HG03196 (cell line): ENCODE results near the gene UNC5CL.
"Not testable (repeated sequence)": the region's sequence is repeated elsewhere in the genome, so short reads cannot be mapped to it uniquely, and the experiment has no call there.

Source experiments
- ATAC-seq: cut with Tn5 transposase; IDR thresholded peaks from one replicate; pipeline ENCODE4 v1.9.1; 2021; ENCODE audit not compliant: unreplicated experiment

Gene UNC5CL

DNA sequence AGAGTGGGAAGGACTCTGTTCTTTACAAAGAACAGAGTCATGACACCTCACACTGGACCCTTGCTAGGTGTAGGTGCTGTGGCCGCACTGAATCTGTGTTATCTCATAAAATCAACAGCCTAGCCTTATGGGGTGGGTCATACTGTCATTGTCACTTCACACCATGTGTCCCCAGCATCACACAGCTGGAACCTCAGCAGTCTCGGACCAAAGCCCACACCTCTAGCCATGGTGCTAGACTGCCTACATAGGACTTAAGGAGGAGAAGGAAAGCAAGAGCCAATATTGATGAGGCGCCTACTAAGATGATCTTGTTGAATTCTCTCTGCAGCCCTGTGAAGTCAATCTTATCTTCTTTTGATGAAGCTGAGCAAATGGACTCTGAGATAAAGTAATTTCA lies 31.0 kb downstream of the UNC5CL start:
- ATAC-seq = no peak

DNA sequence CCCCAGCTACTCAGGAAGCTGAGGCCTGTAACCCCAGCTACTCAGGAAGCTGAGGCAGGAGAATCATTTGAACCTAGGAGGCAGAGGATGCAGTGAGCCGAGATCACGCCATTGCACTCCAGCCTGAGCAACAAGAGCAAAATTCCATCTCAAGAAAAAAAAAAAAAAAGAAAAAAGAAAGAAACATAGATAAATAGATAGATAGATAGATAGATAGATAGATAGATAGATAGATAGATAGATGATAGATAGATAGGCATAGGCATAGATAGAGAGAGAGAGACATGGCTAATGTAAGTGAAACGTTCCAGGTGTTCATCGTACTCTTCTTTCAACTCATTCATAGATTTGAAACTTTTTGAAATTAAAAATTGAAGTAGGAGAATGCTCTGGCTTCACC lies 32.0 kb downstream of the UNC5CL start:
- ATAC-seq = not testable (repeated sequence)

DNA sequence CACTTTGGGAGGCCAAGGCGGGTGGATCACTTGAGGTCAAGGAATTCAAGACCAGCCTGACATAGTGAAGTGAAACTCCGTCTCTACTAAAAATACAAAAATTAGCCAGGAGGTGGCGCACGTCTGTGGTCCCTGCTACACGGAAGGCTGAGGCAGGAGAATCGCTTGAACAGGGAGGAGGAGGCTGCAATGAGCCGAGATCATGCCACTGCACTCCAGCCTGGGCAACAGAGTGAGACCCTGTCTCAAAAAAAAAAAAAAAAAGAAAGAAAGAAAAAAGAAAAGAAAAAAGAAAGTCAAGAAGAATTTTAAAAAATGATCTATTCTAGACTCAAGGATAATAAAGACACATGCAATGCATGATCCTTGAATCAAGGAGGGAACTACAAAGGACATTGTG lies 32.8 kb downstream of the UNC5CL start:
- ATAC-seq = not testable (repeated sequence)

DNA sequence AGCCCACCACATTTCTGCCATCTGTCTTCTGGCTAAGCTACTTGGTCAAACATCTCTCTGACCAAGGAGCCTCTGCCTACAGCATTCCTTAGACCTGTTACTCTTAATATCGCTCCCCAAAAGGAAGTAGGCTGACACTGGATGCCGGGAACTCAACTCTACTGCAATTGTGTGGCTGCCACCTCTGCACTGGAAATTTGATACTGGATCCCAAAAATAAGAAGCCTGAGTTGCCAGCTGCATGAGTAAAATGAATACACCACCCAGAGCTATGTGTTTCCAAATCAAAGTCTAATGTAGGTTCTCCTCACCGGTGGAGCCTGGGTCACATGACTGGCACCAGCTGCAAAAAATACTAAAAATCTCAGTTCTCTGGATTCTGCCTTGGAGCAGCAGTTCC lies 36.9 kb downstream of the UNC5CL start:
- no peak for ATAC-seq

DNA sequence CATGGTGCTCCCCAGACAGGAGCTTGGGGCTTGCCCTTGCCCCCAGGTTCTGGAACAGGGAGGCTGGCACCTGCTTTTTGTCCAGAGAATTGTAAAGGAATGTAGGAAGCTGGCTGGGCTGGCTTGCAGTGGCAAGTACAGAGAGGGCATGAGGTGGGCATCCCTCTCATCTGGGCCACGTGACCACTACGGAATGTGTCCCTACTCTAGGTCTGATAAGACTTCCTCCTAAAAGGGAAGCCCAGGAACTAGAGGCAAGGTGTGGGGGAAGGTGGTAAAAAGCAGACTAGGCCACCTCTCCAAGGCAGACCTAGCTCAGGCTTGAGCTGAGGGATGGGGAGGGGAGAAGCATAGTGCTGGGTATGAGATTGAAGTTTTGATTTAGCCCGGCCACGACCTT lies 38.8 kb downstream of the UNC5CL start:
- ATAC-seq = no peak

DNA sequence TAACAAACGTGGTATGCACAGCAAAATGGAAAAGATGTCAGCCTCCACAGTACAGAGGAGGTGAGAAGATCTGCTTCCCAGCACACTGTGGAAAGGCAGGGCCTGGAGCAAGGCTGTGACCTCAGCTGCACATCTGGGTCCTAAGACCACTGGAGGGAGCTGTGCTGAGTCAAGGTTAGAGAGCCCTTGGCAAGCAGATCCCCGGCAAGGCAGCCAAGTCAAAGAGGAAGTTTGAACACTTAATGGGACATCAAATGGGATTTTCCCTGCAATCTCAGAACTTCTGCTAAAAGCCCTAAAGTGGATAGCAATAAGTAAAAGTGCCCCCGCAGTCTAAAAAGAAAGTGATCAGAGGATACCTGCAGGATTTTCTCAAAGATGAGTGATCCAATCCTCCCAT lies 39.5 kb downstream of the UNC5CL start:
- ATAC-seq = no peak

DNA sequence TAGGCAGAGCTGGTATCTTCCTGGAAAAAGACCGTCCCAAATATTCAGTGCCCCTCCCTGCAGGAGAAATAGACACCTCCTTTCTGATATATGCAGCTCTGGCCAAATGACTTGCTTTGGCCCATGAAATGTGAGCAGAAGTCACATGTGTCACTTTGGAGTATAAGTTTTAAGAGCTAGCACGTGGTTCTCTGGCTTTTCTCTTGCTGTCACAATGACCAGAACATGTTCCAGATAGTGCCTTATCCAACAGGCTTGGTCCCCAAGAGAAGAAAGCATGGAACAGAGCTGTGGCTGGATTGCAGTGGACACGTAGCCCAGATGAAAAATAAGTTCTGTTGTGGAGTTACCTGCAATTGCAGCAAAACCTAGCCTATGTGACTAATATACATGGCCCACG lies 40.4 kb downstream of the UNC5CL start:
- no peak for ATAC-seq

DNA sequence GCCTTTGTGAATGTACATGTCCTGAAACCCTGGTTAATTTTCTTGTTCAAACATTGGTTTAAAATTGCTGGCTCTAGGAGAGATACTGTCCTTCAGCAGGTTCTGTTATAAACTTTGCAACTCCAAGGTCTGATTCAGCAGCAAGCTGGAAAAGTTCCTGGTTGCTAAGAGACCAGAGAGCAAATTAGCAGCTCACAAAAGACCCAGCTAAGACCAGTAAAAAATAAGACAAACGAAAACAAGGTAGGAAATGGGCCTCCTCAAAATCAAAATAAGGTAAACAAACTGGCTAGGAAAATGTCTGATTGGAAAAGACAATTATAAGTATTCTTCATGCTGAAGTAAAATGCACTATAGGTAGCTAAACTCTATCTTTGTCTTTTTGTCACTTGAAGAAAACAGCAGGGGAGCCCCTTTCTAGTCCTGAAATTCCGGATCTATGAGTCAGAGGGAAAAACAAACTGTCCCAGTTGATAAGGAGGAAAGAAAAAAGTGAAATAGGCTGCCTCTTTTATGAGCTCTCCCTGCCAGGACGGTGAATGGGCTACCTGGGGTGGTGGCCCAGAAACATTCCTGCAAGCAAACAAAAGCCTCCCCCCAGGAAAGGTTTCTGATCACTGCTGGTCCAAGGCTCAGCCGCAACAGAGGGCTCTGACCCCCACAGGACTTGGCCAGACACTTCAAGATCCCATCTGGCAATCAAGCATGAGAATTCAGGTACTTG lies 41.6 kb downstream of the UNC5CL start:
- no peak for ATAC-seq

DNA sequence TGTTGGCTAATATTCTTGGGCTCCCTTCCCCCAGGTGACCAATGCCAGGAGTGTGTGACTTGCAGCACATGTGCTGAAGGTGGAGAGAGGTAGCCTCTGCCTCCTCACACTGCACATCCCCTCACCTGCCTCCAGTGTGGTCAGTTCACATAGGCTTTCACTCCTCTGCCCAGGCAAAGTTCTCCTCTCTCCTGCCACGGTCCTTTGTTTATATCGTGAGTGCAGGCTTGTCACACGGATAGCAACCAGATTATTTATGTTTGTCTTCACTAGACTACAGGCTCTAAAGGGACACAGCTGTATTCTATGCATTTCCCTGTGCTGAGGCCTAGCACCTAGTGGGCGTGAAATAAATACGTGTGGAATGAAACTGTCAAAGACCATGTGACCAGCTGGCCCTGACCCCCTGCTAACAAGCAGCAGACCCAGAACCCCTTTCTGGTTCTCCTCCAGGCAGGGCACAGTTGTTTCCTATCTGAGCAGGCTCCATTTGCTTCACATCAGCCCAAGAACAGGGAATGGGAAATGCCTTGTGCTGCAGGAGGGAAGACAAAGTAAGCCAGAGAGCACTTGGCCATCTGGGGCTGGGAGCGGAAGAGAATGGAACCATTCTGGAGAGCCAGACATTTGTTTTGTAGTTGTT lies 42.3 kb downstream of the UNC5CL start:
- no peak for ATAC-seq

DNA sequence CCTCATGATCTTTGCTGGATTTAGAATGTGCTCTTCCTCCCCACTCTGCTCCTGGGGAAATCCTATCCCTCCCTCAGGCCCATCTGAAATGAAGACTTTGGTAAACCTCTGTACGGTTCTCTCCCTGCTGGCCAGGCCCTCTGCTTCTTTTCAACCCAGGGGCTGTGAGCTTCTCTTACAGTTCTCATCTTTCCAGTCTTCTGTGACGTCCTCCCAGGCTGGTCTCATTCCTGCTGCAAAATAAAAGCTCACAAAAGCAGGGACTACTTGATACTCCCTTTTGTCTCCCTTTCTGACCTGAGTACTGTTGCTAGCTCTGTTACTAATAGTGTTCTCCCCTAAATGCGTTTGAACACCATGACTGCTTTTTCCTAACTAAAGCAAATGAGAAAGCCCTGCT lies 46.3 kb downstream of the UNC5CL start:
- no peak for ATAC-seq

DNA sequence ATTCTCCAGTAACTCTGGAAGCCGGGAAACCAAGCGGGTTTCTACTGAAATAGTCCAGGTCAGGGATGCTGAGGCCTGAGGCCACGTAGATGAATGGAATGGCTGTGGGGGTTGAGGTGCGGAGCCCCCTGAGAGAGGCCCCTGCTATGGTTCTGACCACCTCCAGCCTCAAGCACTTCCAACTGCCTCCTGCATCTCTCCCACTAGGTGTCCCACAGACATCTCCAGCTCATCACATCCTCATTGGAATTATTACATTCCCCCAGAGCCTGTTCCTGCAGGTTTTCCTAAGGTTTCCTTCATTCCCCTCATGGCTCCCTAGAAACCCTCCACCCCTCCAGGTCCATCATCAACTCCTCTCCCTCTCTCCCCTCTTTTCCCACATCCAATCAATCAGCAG lies 48.7 kb downstream of the UNC5CL start:
- ATAC-seq = no peak

DNA sequence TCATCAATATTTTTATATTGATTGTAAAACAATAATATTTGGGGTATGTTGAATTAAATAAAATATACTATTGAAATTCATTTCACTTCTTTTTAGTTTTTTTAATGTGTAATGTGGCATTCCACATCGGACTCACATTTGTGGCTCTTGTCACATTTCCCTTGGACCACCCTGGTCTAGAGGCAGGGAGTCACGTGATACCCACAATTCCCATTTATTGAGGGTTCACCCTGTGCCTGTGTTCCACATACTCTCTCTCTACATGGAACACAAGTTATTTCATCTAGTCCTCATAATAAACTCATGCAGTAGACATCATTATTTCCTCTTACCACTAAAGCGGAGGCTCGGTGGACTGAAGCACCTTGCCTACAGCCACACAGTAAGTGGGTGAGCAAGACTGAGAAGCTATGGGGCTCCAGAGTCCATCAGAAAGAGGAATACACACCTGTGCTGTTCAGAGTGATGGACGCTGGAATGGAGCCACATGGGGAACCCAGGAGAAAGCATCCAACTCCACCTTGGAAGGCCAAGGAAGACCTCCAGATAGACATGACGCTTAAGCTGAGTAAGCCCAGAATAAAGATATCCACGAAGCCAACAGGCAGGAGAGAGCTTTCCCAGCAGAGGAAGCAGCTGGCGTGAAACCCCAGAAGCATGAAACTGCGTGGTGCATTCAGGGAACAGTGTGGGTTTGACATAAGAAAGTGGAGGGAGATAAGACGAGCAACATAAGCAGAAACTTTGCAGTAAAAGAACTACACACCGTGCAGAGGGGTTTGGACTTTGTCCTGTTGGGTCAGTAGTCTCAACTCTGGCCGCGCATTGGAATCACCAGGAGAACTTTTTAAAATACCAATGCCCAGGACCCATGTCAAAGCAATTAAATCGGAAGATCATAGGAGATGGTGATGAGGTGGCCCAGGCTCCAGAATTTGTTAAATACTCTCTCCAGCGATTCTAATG lies 49.5 kb downstream of the UNC5CL start:
- ATAC-seq = no peak

DNA sequence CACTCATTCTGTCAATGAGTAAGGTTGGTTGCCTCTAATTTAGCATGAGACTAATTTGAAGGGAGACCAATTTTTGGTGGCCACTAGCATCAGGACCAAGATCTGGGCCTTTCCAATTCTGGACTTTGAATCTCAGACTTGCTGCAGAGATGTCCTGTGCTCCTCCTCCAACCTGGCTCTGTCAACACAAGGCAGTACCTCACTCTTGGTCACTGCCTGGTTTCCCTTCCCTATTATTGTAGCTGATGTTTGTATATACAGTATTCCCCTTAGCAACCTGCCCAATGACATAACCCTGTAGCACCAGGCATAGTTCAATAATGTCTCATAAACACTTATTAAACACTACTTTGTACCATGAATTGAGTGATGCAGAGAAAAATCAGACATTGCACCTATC lies 50.4 kb downstream of the UNC5CL start:
- no peak for ATAC-seq

DNA sequence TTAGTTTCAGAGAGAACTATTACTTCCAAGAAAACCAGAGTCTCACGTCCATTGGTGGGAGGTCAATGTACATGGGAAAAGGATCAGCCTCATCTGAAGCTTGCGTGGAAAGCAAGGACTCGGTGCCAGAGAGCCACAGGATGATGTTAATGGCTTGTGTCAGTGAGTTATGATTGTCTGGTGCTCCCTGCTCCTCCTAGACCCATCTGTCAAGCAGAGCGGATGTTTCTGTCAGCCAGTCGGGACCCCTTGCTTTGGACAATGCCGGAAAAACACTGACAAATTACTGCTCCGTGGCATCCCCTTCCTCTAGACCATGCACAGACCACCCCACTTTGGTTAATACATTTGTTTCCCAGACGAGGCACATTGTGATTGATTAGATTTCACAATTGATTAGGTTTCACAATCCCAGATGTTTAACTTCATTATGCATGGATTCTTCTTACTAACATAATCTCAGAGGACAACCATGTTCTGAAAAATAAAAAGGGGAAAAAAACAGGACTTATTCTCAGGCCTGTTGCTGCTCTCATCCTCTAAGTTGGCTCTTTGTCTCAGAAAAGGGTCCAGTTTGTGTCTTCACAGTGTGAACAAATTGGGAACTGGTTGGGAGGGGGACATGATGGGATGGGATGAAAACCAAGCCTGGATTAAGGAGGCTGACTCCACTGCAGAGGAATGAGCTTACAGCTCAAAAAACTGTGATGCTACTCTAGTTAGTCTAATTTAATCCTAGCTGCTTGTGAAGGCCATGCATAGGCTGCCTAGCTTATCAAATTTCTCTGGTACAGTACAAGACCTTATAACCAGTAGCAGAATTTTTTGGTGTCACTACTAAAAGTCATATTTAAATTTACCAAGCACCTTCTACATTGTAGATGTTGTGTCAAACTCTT lies 51.9 kb downstream of the UNC5CL start:
- no peak for ATAC-seq

DNA sequence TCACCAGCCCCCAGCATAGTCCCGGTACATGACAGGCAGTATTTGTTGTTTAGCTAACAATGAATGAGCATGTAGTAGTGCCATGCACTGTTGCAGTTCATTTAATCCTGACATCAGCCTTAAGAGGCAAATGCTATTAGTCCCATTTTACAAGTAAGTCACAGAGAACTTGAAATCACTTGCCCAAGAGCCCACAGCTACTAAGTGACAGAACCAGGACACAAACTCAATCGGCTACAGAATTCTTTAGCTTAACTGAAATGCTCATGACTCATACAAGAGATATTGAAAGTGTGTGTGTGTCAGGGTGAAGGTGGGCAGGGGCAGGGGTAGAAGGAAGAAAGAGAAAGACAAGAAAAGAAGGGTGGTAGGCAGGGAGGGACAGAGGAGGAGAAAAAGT lies 52.7 kb downstream of the UNC5CL start:
- no peak for ATAC-seq

DNA sequence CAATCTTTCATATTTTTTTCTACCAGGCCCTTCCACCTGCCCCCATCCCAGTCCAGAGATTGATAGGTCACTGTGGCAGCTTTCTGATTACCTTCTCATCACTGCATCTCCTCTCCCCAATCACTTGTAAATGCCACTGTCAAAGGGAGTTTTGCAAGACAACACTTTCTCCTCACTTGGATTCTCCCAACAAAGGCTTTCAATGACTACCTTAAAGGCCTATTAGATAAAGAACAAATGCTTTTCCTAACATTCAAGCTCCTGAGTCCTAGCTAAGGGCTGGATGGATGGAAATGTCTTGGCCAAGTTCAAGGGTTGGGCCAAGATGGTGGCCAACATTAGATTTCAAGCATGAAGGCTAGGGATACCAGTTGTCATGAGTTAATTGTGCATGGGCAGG lies 55.3 kb downstream of the UNC5CL start:
- no peak for ATAC-seq

DNA sequence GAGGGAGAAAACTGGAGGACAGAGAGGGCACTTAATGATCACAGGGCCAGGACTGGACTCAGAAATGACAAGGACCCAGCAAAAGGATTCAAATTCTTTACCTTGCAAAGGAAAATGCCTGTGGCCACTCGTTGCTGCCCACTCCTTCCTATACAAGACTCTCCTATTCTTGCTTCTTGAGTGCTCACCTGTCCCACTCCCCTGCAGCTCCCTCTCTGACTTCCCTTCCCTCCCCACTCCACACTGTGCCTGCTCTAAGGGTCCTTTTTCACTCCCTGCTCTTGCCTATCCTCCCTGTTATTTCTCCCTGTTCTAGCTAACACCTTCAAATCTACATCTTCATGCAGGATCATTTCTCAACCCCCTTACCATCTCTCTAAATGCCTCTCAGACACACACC lies 56.1 kb downstream of the UNC5CL start:
- no peak for ATAC-seq

DNA sequence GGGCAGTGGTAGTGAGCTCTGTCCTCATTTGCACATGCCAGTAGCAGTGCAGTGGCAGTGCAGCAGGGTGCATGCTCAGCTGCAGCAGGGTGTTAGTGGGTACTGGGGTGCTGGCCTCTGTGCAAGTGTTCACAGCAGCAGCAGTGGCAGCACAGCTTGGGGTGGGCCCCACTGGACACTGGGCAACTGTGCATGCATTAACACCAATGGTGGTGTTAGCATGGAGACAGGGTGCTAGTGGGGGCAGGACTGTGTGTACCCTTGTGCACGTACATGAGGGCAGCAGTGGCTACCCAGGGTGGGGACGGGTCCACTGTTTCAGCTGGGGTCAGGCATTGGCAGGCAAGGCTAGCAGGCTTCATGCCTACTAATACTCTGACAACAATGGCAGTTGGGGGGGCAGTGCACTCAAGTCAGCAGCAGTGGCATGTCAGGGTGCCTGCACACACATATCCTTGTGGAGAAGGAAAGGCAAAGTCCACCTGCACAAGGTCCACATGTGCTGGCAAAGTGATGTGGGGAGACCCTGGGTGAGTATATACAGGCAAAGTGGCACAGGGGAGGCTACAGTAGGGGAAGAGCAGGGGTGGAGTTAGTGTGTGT lies 60.2 kb downstream of the UNC5CL start:
- ATAC-seq = no peak

DNA sequence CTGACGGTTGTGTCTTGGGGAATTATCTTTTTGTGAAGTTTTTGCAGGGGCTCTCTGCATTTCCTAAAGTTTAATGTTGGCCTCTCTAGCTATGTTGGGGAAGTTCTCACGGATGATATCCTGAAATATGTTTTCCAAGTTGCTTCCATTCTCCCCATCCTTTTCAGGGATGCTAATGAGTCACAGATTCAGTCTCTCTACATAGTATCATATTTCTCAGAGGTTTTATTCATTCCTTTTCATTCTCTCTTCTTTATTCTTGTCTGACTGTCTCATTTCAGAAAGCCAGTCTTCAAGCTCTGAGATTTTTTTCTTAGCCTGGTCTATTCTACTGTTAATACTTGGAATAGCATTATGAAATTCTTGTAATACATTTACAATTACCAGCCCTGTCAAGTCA lies 61.3 kb downstream of the UNC5CL start:
- no peak for ATAC-seq

DNA sequence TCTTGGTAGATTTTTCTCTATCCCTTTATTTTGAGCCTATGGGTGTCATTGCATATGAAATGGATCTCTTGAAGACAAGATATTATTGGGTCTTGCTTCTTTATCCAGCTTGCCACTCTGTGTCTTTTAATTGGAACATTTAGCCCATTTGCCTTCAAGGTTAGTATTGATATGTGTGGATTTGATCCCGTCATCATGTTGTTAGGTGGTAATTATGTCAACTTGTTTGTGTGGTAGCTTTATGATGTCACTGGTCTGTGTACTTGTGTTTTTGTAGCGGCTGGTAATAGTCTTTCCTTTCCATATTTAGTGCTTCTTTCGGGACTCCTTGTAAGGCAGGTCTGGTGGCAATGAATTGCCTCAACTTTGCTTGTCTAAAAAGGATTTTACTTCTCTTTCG lies 61.9 kb downstream of the UNC5CL start:
- ATAC-seq = no peak
